Measurements from ENCODE around the gene ADCY5.

The ADCY5 gene

DNA sequence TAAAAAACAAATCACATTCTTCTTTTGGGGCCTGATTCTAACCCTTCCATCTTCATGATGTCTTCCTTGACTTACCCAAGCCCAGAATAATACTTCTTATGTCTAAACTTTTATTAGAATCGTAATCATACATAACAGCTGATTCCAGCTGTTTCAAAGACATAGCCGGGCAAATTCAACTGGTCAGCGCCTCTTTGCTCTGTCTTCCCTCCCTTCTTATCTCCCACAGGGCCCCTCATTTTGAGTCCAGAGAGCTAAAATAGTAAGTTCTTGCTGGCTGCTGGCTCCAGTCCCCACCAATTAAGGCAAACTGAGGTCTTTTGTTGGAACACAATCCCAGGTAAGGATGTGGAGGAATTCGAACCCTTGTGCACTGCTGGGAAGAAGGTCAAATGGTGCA is 108.6 kb downstream of the ADCY5 start:
- no peak overlapping the region for H3K4me3 ChIP-seq (ENCODE audit: low read depth, low read length)
- ChIA-PET POLR2A (no interaction called here), CTCF (interaction anchor here (1.0 to 1.5 kb wide), 2 partner anchors 11 to 219 kb away, joined by 3 to 4 read pairs; no protein-coding TSS in a partner anchor)
- peaks cover 9% of the 10 kb centered on the region; the same call in 1 of the 2 replicates for H3K4me1 ChIP-seq (ENCODE audit: control insufficient read depth, insufficient read depth, low read length)
- no peak for TF ChIP-seq ZNF488 (tag by site-specific recombination; IDR thresholded peaks at IDR 0.05)
- no peaks in the 10 kb centered on the region for H3K36me3 ChIP-seq (ENCODE audit: control insufficient read depth in 2 of 2, insufficient read depth in 1 of 2, low read length in 2 of 2)
- H3K9me3 ChIP-seq (ENCODE audit: control insufficient read depth, insufficient read depth, low read depth, low read length): no peaks in the 10 kb centered on the region
- H3K27ac ChIP-seq (ENCODE audit: extremely low read depth, low read depth, low read length): no peak overlapping the region

DNA sequence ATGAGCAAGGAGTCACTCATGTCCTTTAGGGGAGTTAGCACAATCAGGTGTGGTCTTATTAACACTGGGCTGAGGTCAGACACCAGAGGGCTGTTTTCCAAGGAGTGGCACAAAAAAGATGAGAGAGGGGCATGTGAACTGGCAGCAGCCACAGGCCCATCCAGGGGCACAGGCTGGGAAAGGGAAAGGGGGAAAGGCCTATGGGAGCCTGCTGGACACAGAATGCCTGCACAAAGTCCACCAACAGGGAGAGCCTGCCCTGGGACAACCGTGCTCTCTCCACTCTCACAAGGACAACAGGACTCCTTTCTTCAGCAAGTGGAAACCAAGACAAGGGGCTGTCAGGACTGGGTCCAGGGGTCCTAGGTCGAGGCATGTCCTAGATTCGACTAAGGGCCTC is 109.6 kb downstream of the ADCY5 start:
- ChIA-PET CTCF (no interaction called here), POLR2A (no interaction called here)
- no peak overlapping the region for H3K27ac ChIP-seq (ENCODE audit: extremely low read depth, low read depth, low read length)
- no peak for TF ChIP-seq ZNF747 (tag by site-specific recombination; IDR thresholded peaks at IDR 0.05)
- TF ChIP-seq ZNF654 (tag by site-specific recombination; IDR thresholded peaks at IDR 0.05; ENCODE audit: low read depth): no peak
- TF ChIP-seq ZNF629 (tag by site-specific recombination; IDR thresholded peaks at IDR 0.05): no peak
- TF ChIP-seq ZNF449 (tag by site-specific recombination; IDR thresholded peaks at IDR 0.05): no peak
- TF ChIP-seq, protein P1, sequence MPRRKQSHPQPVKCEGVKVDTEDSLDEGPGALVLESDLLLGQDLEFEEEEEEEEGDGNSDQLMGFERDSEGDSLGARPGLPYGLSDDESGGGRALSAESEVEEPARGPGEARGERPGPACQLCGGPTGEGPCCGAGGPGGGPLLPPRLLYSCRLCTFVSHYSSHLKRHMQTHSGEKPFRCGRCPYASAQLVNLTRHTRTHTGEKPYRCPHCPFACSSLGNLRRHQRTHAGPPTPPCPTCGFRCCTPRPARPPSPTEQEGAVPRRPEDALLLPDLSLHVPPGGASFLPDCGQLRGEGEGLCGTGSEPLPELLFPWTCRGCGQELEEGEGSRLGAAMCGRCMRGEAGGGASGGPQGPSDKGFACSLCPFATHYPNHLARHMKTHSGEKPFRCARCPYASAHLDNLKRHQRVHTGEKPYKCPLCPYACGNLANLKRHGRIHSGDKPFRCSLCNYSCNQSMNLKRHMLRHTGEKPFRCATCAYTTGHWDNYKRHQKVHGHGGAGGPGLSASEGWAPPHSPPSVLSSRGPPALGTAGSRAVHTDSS (tag by site-specific recombination; IDR thresholded peaks at IDR 0.05): no peak
- TF ChIP-seq FEZF1 (tag by site-specific recombination; IDR thresholded peaks at IDR 0.05): no peak
- TF ChIP-seq ZNF366 (tag by site-specific recombination; conservative IDR thresholded peaks at IDR 0.05): no peak
- no peak for TF ChIP-seq ZNF202 (tag by site-specific recombination; IDR thresholded peaks at IDR 0.05; ENCODE audit: borderline replicate concordance)
- no peak for TF ChIP-seq GLIS1 (tag by site-specific recombination; IDR thresholded peaks at IDR 0.05)
- no peak for TF ChIP-seq ZNF335 (tag by site-specific recombination; conservative IDR thresholded peaks at IDR 0.05)
- TF ChIP-seq ZNF704 (tag by site-specific recombination; IDR thresholded peaks at IDR 0.05): no peak
- no peak for TF ChIP-seq SCRT2 (tag by site-specific recombination; IDR thresholded peaks at IDR 0.05)
- no peak for TF ChIP-seq KLF16 (tag by site-specific recombination; IDR thresholded peaks at IDR 0.05)
- no peak for TF ChIP-seq ZNF473 (tag by site-specific recombination; IDR thresholded peaks at IDR 0.05)
- TF ChIP-seq ZNF596 (tag by site-specific recombination; IDR thresholded peaks at IDR 0.05): no peak
- TF ChIP-seq ZNF791 (tag by site-specific recombination; IDR thresholded peaks at IDR 0.05): no peak
- TF ChIP-seq ZNF248 (tag by site-specific recombination; IDR thresholded peaks at IDR 0.05): no peak
- no peak for TF ChIP-seq ZNF692 (tag by site-specific recombination; IDR thresholded peaks at IDR 0.05)
- no peak for TF ChIP-seq ZNF488 (tag by site-specific recombination; IDR thresholded peaks at IDR 0.05)
- H3K36me3 ChIP-seq (ENCODE audit: control insufficient read depth in 2 of 2, insufficient read depth in 1 of 2, low read length in 2 of 2): no peaks in the 10 kb centered on the region
- no peaks in the 10 kb centered on the region for H3K9me3 ChIP-seq (ENCODE audit: control insufficient read depth, insufficient read depth, low read depth, low read length)
- H3K4me1 ChIP-seq (ENCODE audit: control insufficient read depth, insufficient read depth, low read length): peaks cover 6% of the 10 kb centered on the region; the same call in 1 of the 2 replicates
- no peak overlapping the region for H3K4me3 ChIP-seq (ENCODE audit: low read depth, low read length)
